CD4-positive, alpha-beta T cell treated with Interleukin-15 for 1 hour (primary cell): ENCODE data around the gene JADE2.
"Not testable (repeated sequence)": the region's sequence is repeated elsewhere in the genome, so short reads cannot be mapped to it uniquely, and the experiment has no call there.

Source experiments
- DNase-seq: peaks from one replicate; pipeline ENCODE4 v3.0.0-alpha.2; 2020

Gene JADE2

DNA sequence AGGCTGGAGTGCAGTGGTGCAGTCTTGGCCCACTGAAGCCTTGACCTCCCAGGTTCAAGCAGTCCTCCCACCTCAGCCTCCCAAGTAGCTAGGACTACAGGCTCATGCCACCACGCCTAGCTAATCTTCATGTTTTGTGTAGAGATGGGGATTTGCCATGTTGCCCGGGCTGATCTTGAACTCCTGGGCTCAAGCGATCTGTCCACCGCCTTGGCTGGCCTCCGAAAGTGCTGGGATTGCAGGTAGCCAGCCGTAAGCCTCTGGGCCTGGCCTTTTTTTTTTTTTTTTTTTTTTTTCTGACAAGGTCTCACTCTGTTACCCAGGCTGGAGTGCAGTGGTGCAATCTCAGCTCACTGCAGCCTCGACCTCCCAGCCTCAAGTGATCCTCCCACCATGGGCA, 27.2 kb downstream of the JADE2 start:
- DNase-seq, result not testable (repeated sequence)

DNA sequence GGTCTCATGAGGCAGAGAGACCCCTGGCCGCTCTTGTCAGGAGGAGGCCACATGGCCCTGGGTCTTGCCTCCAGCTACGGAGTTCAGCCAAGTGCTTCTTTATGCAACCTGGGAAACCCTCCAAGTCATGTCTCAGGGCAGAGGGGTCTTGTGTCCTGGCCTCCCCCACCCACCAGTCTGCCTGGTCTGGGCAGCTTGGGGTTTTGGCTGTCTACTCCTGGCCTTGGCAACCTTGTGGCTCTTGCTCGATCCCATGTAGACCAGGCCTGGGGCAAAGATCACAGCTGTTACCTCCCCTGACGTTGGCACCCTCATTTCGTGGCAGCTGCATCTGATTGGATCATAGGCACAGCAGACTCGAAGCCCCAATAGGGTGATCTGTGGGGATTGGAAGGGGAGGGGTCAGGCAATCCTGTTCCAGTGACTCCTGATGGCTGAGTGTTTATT, 28.4 kb downstream of the JADE2 start:
- DNase-seq, result no peak

DNA sequence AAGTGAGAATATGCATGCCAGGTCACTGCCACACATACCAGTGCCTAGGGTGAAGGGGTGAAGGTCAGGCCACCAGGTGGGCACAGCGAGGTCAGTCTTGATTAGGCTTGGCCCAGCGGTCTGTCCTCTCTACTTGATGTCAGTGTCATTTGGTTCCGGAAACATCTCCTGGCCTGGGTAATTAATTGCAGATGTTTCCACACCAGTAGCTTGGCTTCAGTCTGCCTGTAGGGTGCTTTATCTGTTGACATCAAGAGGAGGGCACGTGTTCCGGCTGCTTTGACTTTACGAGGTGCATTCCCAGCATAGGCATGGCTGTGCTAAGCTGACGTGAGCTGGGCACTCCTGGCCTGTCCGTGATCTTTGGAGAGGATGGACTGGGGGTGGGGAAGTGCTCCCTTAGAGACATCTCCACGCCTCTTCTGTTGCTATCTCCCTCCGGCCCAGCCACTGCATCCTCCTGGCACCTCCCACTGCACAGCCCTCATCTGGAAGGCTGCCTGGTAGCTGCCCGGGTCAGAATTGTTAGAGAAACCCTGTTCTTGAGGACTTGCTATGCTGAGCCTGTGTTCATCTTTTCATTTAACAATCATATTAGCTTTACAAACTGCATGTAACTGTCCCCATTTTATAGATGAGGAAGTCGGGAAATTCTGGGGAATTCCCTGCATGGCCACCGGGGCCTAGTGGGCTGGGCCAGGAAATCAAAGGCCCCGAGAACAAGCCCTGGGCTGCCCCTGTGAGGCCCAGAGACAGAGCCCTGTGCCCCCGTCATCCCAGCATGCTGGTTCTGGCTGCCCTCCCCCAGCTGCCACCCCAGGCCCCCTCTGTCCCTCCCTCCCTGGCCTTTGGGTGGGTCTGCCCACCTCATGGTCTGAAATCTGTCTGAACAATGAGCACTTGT, 29.1 kb downstream of the JADE2 start:
- peak; percentile 73 for DNase-seq

DNA sequence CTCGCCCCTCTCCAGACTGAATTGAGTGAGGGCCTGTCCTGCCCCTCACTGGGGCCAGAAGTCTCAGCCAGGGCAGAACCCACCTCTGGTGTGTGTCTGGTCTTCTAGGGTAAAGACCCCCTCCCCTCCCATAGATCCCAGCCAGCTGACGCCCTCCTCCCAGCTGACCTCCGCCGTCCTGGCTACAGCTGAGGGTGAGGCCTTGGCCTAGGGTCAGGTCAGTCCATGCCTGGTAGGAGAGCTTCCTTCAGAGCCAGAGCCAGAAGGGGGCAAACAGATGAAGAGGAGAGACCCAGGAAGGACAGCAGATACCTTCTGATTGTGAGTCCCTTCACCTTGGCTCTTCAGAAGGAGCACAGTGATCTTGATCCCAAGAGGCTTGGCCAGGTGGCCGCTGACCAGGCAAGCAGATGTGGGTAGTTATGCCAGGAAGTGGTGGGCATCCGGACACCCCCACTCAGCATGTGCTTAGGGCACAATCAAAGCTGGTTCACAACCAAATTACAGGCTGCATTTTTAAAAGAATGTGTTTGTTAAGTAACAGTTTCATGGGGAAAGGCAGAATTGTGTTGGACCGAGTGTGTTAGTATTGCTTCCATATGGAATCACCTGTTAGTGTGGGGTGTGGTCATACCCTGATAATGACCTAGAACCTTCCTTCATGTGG, 29.9 kb downstream of the JADE2 start:
- no peak for DNase-seq

DNA sequence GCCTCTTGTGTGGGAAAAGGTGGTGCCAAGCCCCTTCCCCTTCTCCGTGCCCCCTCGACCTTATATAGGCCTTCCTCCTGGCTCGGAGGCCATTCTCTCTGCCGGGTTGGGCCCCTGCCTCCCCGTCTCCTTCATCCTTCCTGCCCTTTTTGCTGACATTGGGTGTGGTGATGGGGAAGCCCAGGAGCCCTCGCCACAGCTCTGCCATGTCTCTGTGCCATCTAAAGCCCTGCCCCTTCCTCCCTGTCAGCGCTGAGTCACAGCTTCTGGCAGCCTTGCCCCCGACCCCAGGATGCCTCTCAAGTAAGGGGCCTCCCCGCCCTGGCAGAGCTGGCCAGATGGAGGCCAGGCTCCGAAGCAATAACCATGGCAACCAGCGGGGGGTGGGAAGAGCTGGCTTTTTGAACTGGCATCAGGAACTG, 30.4 kb downstream of the JADE2 start:
- peak; percentile 91 for DNase-seq

DNA sequence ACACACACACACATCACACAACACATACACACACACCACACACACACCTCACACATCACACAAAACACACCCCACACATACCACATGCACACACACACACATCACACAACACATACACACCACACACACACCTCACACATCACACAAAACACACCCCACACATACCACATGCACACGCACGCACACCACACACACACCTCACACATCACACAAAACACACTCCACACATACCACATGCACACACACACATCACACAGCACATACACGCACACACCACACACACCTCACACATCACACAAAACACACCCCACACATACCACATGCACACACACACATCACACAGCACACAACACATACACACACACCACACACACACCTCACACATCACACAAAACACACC, 31.1 kb downstream of the JADE2 start:
- DNase-seq, result not testable (repeated sequence)

DNA sequence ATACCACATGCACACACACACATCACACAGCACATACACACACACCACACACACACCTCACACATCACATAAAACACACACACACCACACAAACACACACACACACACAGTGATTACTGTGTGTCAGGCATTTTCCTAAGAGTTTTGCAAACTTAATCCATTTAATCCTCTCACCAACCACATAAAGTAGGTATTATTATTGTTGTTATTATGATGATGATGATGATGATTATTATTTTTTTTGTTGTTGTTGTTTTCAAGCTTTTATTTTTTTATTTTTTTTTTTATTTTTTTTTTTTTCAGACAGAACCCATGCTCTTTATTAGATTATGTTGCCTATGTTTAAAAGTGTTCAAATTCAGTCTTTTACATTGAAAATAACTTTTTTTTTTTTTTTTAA, 31.5 kb downstream of the JADE2 start:
- DNase-seq, result no peak

DNA sequence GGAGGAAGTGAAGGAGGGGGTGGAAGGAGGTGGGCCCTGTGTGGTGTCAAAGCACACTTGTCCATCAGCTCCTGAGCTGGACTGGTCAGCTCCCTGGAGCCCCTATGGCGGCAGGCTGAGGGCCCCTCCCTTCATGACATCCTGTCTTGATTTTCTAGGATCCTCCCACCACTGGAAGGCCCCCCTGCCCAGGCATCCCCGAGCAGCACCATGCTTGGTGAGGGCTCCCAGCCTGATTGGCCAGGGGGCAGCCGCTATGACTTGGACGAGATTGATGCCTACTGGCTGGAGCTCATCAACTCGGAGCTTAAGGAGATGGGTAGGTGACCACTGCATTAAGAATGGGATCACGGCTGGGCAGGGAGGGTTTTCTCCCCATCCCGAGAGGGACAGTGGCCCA, 34.2 kb downstream of the JADE2 start:
- DNase-seq, result no peak

DNA sequence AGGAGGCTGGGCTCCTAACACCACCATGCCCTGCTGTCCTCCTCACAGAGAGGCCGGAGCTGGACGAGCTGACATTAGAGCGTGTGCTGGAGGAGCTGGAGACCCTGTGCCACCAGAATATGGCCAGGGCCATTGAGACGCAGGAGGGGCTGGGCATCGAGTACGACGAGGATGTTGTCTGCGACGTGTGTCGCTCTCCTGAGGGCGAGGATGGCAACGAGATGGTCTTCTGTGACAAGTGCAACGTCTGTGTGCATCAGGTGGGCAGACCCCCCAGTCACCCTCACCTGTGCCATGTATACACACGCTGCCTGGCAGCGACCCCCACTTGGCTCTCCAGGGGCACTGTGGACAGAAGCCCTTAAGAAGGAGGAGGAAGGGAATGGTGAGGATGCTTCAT, 35.2 kb downstream of the JADE2 start:
- DNase-seq, result no peak

DNA sequence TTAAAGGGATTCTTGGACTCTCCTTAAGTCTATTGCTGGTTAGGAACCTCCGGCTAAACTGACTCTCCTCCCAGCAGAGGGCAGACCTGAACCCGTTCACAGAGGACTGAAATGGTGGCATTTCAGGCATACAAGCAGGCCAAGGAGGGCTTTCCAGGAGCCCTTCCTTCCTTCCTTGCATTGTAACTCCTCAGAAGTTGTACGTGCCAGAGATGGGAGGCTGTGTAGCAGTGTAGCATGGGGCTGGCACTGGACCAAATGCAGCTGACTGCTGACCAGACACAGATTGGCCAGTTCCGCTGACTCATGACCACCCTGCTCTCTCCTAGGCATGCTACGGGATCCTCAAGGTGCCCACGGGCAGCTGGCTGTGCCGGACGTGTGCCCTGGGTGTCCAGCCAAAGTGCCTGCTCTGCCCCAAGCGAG, 36.4 kb downstream of the JADE2 start:
- no peak for DNase-seq

DNA sequence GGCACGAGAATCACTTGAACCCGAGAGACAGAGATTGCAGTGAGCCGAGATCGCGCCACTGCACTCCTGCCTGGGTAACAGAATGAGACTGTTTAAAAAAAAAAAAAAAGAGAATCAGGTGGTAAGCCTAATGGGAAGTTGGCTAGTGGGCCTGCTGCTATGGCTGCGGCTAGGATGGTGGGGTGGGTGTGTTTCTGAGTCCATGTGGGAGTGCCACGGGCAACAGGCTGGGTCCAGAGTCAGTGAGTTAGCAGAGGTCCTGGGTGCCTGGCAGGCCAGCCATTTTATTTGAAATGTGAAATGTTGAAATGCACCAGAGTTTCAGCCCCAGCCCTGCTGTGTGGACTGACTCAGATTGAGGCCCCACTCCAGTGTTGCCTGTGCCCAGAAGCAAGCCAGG, 37.8 kb downstream of the JADE2 start:
- no peak for DNase-seq

DNA sequence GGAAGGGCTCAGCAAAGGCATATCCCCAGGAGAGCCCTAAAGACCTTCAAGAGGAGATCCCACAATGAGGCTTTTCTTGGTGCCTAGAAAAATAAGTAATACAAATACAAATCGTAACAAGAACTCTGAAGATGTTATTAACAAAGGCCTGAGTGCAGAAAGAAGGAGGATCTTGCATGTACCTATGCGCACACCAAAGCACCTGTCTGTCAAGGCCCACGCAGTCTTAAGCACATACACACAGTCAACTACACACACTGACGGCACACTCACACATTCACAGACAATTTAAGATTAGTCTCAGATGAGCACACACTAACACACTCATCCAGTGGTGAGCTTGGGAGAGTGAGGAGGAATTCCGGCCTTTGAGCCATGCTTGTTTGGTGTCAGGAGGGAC, 38.5 kb downstream of the JADE2 start:
- DNase-seq, result no peak

DNA sequence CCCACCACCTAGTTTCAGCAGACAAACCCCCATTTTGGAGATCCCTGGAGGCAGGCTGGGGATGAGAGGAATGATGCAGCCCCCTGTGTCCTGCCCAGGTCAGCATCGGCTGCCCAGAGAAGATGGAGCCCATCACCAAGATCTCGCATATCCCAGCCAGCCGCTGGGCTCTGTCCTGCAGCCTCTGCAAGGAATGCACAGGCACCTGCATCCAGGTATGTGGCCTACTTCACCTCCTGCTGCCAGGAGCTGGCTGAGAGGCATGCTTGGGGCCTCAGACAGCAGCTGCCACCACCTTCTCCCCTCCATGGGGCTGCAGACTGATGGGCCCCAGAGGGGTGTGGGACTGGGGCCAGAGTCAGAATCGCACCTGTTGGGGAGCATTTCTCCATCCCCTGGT, 38.9 kb downstream of the JADE2 start:
- no peak for DNase-seq

DNA sequence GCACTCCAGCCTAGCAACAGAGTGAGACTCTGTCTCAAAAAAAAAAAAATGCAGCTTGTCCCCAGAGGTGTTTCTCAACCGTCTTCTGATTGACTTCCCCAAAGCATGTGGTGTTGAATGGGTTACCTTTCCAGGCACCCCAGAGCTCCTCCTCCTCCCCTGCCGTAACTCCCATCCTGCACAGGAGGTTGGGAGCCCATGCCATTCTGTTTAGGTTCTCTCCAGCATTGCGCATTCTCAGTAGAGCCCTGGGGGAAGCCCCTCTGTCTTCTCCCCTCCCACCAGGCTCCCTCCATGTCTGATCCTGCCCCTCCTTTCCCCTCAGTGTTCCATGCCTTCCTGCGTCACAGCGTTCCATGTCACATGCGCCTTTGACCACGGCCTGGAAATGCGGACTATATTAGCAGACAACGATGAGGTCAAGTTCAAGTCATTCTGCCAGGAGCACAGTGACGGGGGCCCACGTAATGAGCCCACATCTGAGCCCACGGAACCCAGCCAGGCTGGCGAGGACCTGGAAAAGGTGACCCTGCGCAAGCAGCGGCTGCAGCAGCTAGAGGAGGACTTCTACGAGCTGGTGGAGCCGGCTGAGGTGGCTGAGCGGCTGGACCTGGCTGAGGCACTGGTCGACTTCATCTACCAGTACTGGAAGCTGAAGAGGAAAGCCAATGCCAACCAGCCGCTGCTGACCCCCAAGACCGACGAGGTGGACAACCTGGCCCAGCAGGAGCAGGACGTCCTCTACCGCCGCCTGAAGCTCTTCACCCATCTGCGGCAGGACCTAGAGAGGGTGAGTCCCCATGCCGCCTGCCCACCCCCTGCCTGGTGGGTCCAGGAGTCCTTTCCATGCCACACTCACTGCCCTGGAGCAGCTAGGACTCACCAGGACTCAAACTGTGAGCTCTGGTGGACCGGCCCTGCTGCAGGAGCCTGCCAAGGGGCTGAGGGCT, 40.6 kb downstream of the JADE2 start:
- DNase-seq, result no peak

DNA sequence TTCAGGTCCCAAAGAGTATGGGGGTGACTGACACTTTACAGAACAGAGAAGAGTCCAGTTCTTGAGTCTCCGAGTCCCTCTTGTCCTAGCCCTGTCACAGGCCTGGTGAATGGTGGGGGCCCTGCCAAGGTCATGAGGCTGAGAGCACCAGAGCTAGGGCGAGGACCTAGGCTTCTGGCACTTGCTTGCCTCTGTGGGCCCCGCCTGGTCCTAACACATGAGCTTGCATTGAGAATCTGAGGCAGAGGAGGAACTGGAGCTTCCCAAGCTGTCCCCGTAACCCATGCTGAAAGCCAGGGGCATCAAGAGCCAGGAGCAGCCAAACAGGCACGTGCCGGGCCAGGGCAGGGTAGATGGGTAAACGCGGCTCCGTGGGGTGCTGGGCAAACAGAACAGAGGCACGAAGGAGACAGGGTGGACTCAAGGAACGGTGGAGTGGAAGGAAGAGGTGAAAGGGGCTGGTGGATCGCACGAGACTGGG, 41.3 kb downstream of the JADE2 start:
- no peak for DNase-seq

DNA sequence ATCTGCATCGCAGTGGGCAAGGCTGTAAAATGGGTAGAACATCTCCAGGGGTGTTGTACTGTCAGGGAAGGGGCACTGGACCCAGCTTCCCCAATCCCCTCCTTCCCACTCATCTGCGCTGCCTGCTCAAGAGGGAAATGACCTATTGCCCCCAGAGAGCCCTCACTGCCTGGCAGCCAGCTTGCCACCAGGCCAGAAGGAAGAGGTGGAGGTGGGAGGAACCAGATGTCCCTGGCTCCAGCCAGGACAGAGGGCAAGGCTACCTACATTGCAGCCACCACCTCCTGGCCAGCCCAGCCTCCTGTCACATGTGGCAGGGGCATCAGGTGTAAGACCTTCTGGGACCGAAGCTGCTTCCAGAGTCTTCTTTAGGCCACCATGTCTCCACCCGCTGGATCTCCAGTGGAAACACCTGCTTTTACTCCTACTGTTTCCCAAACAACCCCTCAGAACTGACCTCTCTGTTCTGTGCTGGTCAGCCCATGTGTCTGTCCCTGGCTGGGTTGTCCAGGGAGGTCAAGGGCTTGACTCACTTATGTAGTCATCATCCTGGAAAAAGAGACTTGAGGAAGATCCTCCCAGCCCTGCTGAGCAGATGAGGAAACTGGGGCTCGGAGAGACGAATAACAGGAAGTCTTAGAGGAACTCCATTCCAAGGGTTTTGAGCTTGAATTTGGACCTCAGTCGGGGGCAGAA, 42.3 kb downstream of the JADE2 start:
- no peak for DNase-seq

DNA sequence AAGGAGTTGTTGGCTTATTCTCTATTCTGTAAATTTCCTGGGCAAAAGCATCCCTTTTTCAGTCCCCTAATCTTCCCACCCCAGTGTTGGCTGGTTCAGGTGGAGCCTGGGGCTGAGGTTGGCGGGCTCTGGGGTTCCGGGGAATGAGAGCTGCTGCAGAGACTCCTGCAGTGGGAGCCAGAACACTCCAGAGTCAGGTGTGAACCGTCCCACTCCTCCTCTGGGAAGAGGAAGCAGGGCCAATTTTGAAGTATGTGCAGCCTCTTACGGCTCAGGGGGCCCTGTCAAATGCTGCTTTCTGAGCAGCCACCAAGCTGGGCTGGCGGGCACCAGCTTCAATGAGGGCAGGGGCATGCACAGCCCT, 42.8 kb downstream of the JADE2 start:
- DNase-seq, result no peak

DNA sequence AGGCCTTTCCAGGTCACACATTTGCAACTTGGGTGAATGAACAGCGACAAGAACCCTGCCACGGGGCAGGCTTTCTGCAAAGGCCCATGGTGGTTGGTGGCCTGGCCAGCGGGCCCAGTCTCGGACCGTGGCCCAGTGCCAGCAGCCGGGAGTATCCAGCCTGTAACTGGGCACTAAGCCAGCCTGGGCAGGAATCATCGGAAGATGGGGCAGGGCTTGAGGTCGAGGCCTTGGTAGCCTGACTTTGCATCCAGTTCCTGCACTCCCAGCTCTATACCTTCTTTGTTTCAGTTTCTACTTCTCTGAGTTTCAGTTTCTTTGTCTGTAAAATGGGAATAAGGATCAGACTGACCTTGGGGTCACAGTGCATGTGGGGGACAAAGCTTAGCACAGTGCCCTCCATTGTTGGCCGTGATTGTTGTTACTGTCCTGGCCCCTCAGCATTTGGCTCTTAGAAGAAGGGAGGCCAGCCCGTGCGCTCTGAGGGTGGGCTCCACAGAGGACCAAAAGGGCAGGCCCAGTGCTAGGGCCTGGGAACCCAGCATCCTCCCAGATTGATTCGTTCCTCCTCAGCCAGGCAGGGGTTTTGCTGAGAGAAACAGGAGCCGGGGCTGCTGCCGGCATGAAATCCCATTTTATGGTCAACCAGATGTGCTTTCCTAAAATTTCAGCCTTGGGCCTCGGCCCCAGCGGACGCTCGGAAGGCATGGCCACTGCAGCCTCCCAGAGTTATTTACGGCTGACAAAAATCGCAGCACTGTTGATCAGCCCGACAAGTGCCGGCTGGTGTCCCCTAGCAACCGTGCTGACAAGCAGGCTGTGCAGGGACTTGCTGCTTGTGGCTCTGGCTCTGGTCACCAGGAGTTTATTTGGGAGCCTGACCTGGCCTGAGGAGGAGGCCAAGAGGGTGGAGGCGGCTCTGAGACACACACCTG, 43.6 kb downstream of the JADE2 start:
- DNase-seq, result no peak

DNA sequence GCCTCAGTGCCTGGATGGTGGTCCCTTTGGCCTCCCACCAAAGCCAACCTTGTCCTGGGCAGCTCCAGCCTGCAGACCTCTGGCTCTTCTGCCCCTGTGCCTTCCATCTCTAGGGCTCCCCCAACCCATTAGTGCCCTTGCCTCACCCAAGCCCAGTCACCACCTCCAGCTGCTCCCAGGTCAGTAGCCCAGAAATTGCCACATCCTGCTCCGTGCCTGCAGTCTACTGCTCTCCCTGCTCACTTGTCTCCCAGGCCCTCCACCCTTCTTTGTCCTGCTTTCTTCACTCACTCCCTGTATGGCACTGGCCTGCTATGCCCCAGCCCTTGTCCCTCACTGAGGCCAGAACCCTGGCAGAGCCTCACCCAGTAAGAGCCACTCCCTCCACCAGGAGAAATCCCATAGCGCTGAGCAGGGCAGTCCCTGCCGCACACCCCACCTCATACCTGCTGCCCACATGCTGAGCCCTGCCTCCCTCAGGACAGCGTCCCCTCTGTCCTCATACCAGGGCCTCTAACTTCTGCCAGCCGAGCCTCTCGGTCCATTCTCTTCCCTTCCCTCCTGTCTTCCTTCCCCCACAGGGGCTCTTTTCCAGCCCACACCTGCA, 44.4 kb downstream of the JADE2 start:
- DNase-seq, result no peak

DNA sequence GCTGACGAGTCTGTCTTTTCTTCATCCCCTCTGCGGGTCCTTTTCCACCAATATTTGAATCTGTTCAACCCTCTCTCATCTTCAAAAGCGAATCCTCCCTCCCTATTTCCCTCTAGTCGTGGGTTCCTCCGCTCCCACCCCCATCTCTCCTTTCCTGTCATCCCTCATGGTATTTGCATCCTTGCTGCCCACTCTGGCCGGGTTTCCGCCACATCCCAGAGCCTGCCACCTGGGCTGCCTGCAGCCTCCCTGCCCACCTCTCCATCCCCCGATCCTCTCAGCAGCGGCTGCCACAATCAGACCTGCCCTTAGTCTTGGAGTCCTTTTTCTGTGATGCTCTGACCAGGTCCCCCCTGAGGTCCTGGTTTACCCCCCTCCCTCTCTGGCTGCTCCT, 44.9 kb downstream of the JADE2 start:
- no peak for DNase-seq

DNA sequence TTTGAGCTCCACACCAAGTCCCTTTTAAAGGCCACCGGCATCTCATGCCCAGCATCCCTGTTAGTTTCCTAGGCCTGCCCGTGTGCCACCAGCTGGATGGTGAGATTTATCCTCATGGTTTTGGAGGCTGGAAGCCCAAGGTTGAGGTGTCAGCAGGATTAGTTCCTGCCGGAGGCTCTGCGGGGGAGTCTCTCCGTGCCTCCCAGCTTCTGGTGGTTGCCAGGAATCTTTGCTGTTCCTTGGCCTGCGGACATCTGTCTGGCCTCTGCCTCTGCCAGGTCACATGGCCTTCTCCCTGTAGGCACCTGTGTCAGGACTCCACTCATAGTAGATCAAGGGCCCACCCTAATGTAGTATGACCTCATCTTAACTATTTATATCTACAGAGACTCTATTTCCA, 45.4 kb downstream of the JADE2 start:
- no peak for DNase-seq
